H1 (cell line): Measurements from ENCODE around the gene CAV1. TPM values are rescaled to one million over a fixed set of nuclear protein-coding genes. Genes with fewer than 3 reads are reported as not detected.

Experiments used
- CTCF ChIA-PET: fragments of 300-600 bp; sonication (Branson Sonifier 250); formaldehyde crosslinking; loops from one replicate; lab custom pipeline; 2021; ENCODE audit not compliant: partially characterized antibody; lab: Charles Lee
- POLR2A ChIA-PET: fragments of 300-600 bp; sonication (Branson Sonifier 250); formaldehyde crosslinking; loops from one replicate; lab custom pipeline; 2021; ENCODE audit warnings: inconsistent platforms; ENCODE audit not compliant: partially characterized antibody; lab: Charles Lee
- DNase-seq, 2 experiments: peaks; one replicate each; pipeline versions ENCODE4 v3.0.0 to v3.0.0-alpha.2; 2010 to 2022; ENCODE audit warnings: low spot score in 2 of 2, low read depth in 1 of 2, mixed read lengths in 1 of 2
- FAIRE-seq: peaks from 2 replicates; lab custom pipeline; 2011; peaks lifted over from hg19 to GRCh38; lab: Jason Lieb, UNC
- H2AFZ ChIP-seq: 2 replicates; pipeline ENCODE4 v1.8.1; 2012; ENCODE audit warnings: low read length, inconsistent platforms
- H2AK5ac ChIP-seq: 2 replicates; pipeline ENCODE4 v1.6.1; 2013; ENCODE audit warnings: low read depth, low read length
- H2BK120ac ChIP-seq: replicated peaks from 2 replicates; pipeline ENCODE3; 2013; ENCODE audit warnings: low read depth, low read length, inconsistent platforms
- H2BK12ac ChIP-seq: 2 replicates; pipeline ENCODE4 v1.6.1; 2013; ENCODE audit warnings: low read depth, low read length
- H2BK15ac ChIP-seq: 2 replicates; pipeline ENCODE4 v1.6.1; 2013; ENCODE audit warnings: low read length
- H2BK20ac ChIP-seq: 2 replicates; pipeline ENCODE4 v1.6.1; 2013; ENCODE audit warnings: low read length
- H2BK5ac ChIP-seq: 2 replicates; pipeline ENCODE4 v1.6.1; 2013; ENCODE audit warnings: low read depth, low read length
- H3K14ac ChIP-seq: 2 replicates; pipeline ENCODE4 v1.6.1; 2013; ENCODE audit warnings: inconsistent platforms; ENCODE audit not compliant: insufficient read length
- H3K18ac ChIP-seq: 2 replicates; pipeline ENCODE4 v1.6.1; 2013; ENCODE audit warnings: low read length; ENCODE audit errors: extremely low read depth
- H3K23ac ChIP-seq: 2 replicates; pipeline ENCODE4 v1.6.1; 2013; ENCODE audit warnings: inconsistent platforms; ENCODE audit not compliant: insufficient read length
- H3K23me2 ChIP-seq: 2 replicates; pipeline ENCODE4 v1.6.1; 2013; ENCODE audit warnings: low read depth, low read length
- H3K27ac ChIP-seq: 2 replicates; pipeline ENCODE4 v1.6.1; 2011; ENCODE audit warnings: low read depth, low read length, inconsistent platforms
- H3K27me3 ChIP-seq, 4 experiments: replicated peaks in 1 of 4; 1 replicate in 1 of 4; 2 replicates in 3 of 4; pipeline versions ENCODE4 v1.6.1 to v1.8.1; 2011 to 2013; ENCODE audit warnings: low read length in 3 of 4, mild to moderate bottlenecking in 3 of 4, inconsistent platforms in 2 of 4, mixed read lengths in 2 of 4, moderate library complexity in 1 of 4; ENCODE audit not compliant: control insufficient read depth in 3 of 4, insufficient read depth in 3 of 4; ENCODE audit errors: extremely low read depth in 1 of 4
- H3K36me3 ChIP-seq, 4 experiments: 2 replicates each; pipeline versions ENCODE4 v1.6.1 to v1.8.1; 2011 to 2013; ENCODE audit warnings: mild to moderate bottlenecking in 4 of 4, low read length in 3 of 4, moderate library complexity in 2 of 4, control low read depth in 1 of 4, inconsistent platforms in 1 of 4; ENCODE audit not compliant: insufficient read depth in 4 of 4, control insufficient read depth in 2 of 4
- H3K4ac ChIP-seq: replicated peaks from 2 replicates; pipeline ENCODE3; 2013; ENCODE audit warnings: low read length, low read depth, mixed read lengths, inconsistent platforms; ENCODE audit not compliant: insufficient read length
- H3K4me1 ChIP-seq, 4 experiments: replicated peaks in 1 of 4; 1 replicate in 1 of 4; 2 replicates in 3 of 4; pipeline versions ENCODE4 v1.6.1 to v1.8.1; 2011 to 2013; ENCODE audit warnings: low read length in 3 of 4, inconsistent platforms in 2 of 4, mixed read lengths in 1 of 4; ENCODE audit not compliant: insufficient read depth in 4 of 4, control insufficient read depth in 3 of 4
- H3K4me2 ChIP-seq, 2 experiments: 2 replicates each; pipeline versions ENCODE4 v1.6.1 to v1.8.1; 2011 to 2013; ENCODE audit warnings: low read depth in 2 of 2, low read length in 2 of 2, control low read depth in 1 of 2, inconsistent platforms in 1 of 2, mild to moderate bottlenecking in 1 of 2; ENCODE audit not compliant: insufficient read depth in 1 of 2
- H3K4me3 ChIP-seq, 4 experiments: fragments of 200-600, 300-600 bp in 1 of 4; sonication (generic), shearing (Covaris generic), sonication (Bioruptor Twin) in 1 of 4; 2 replicates each; pipeline versions ENCODE4 v1.5.1 to v1.8.1; 2011 to 2016; ENCODE audit warnings: low read length in 4 of 4, low read depth in 3 of 4, control low read depth in 2 of 4, inconsistent platforms in 2 of 4, mild to moderate bottlenecking in 2 of 4, mixed read lengths in 1 of 4, moderate library complexity in 1 of 4; ENCODE audit not compliant: insufficient read depth in 2 of 4; ENCODE audit errors: extremely low read depth in 1 of 4
- H3K56ac ChIP-seq: replicated peaks from 2 replicates; pipeline ENCODE3; 2013; ENCODE audit warnings: low read depth, mild to moderate bottlenecking, mixed read lengths, low read length, inconsistent platforms; ENCODE audit not compliant: insufficient read length
- H3K79me1 ChIP-seq: 2 replicates; pipeline ENCODE4 v1.6.1; 2013; ENCODE audit warnings: low read depth, low read length, control low read depth
- H3K79me2 ChIP-seq, 2 experiments: 2 replicates each; pipeline versions ENCODE4 v1.6.1 to v1.8.1; 2012 to 2013; ENCODE audit warnings: low read length in 2 of 2, mild to moderate bottlenecking in 2 of 2, inconsistent platforms in 1 of 2; ENCODE audit not compliant: insufficient read depth in 2 of 2, control insufficient read depth in 1 of 2
- H3K9ac ChIP-seq, 4 experiments: replicated peaks in 1 of 4; 1 replicate in 1 of 4; 2 replicates in 3 of 4; pipeline versions ENCODE4 v1.6.1 to v1.8.1; 2011 to 2013; ENCODE audit warnings: low read depth in 3 of 4, low read length in 3 of 4, control low read depth in 2 of 4, mild to moderate bottlenecking in 2 of 4, moderate library complexity in 2 of 4, inconsistent platforms in 1 of 4; ENCODE audit errors: extremely low read depth in 1 of 4
- H3K9me3 ChIP-seq, 2 experiments: 2 replicates each; pipeline versions ENCODE4 v1.6.1 to v1.8.1; 2012 to 2013; ENCODE audit warnings: mild to moderate bottlenecking in 2 of 2, moderate library complexity in 2 of 2, control low read depth in 1 of 2, inconsistent platforms in 1 of 2, low read depth in 1 of 2, low read length in 1 of 2, mixed read lengths in 1 of 2; ENCODE audit not compliant: insufficient read depth in 2 of 2
- H4K20me1 ChIP-seq, 2 experiments: replicated peaks in 1 of 2; 2 replicates each; pipeline versions ENCODE3 to v1.8.1; 2011 to 2013; ENCODE audit warnings: inconsistent platforms in 2 of 2, low read length in 2 of 2, mild to moderate bottlenecking in 1 of 2; ENCODE audit not compliant: insufficient read depth in 2 of 2, control insufficient read depth in 1 of 2
- H4K5ac ChIP-seq: 2 replicates; pipeline ENCODE4 v1.6.1; 2013; ENCODE audit warnings: low read length, low read depth, mixed read lengths, inconsistent platforms; ENCODE audit not compliant: insufficient read length
- H4K8ac ChIP-seq: 2 replicates; pipeline ENCODE4 v1.8.0; 2013; ENCODE audit warnings: mild to moderate bottlenecking, moderate library complexity, low read length, inconsistent platforms; ENCODE audit not compliant: insufficient read depth; ENCODE audit errors: extremely low read depth
- H4K91ac ChIP-seq: replicated peaks from 2 replicates; pipeline ENCODE3; 2013; ENCODE audit warnings: low read length, mixed read lengths, inconsistent platforms; ENCODE audit not compliant: insufficient read length
- CBX5 ChIP-seq: fragments of 300-800, 300-1000 bp; sonication (generic); IDR thresholded peaks from 2 replicates; pipeline ENCODE4 v1.7.1; 2016; ENCODE audit warnings: antibody characterized with exemption, low read length, low read depth
- CTBP2 ChIP-seq: IDR thresholded peaks from 2 replicates; pipeline ENCODE4 v1.7.0; 2011; ENCODE audit warnings: borderline replicate concordance, mild to moderate bottlenecking, moderate library complexity, mixed read lengths, low read length; ENCODE audit not compliant: insufficient read depth, insufficient read length
- CTCF ChIP-seq, 3 experiments: IDR thresholded peaks; 1 replicate in 2 of 3; 2 replicates in 1 of 3; pipeline versions ENCODE4 v1.5.1 to v1.6.1; 2011; ENCODE audit warnings: low read length in 3 of 3, mild to moderate bottlenecking in 3 of 3, inconsistent platforms in 2 of 3, low read depth in 1 of 3, moderate library complexity in 1 of 3; ENCODE audit not compliant: insufficient read depth in 1 of 3; ENCODE audit errors: control extremely low read depth in 1 of 3
- EP300 ChIP-seq, 2 experiments: IDR thresholded peaks; 1 replicate in 1 of 2; 2 replicates in 1 of 2; pipeline ENCODE4 v1.6.1; 2011 to 2012; ENCODE audit warnings: low read depth in 2 of 2, low read length in 2 of 2, mild to moderate bottlenecking in 2 of 2, borderline replicate concordance in 1 of 2, inconsistent platforms in 1 of 2, moderate library complexity in 1 of 2
- HDAC2 ChIP-seq, 2 experiments: fragments of 300-600 bp in 1 of 2; sonication (generic) in 1 of 2; IDR thresholded peaks; 2 replicates each; pipeline ENCODE4 v1.6.1; 2011 to 2012; ENCODE audit warnings: low read depth in 2 of 2, low read length in 2 of 2, mild to moderate bottlenecking in 2 of 2, moderate library complexity in 2 of 2, borderline replicate concordance in 1 of 2, inconsistent platforms in 1 of 2
- KDM5A ChIP-seq: fragments of 200-600 bp; IDR thresholded peaks from 2 replicates; pipeline ENCODE4 v1.7.1; 2012; ENCODE audit warnings: mild to moderate bottlenecking, low read length, inconsistent platforms, mixed read lengths
- PHF8 ChIP-seq: fragments of 200-600 bp; sonication (generic); conservative IDR thresholded peaks from 2 replicates; pipeline ENCODE4 v1.7.1; 2012; ENCODE audit warnings: low read depth, mild to moderate bottlenecking, inconsistent platforms, low read length, moderate library complexity
- SIX5 ChIP-seq: IDR thresholded peaks from 2 replicates; pipeline ENCODE4 v1.6.1; 2011; ENCODE audit warnings: mild to moderate bottlenecking, low read depth, low read length
- WGBS, 2 experiments: shearing (Covaris generic) in 1 of 2; methylation state at CpG; one replicate each; pipeline versions ENCODE4 v1.1.6 to v1.1.7; 2013 to 2015; ENCODE audit warnings: low lambda C conversion rate in 2 of 2, mixed read lengths in 2 of 2, inconsistent platforms in 1 of 2, low coverage in 1 of 2, missing lambda C conversion rate in 1 of 2; ENCODE audit not compliant: insufficient replicate concordance in 2 of 2, insufficient coverage in 1 of 2, insufficient read length in 1 of 2; ENCODE audit errors: extremely low coverage in 1 of 2, missing lambda C conversion rate in 1 of 2; 5-methylcytosine and 5-hydroxymethylcytosine counted together
- polyA plus RNA-seq, 7 experiments: library from polyadenylated mRNA; depleted of rRNA in 3 of 7; stranded (reverse) in 5 of 7; unstranded in 2 of 7; fragments of >200 nt in 5 of 7; fragments of 200-250 nt in 2 of 7; gene quantifications; 1 replicate in 5 of 7; 2 replicates in 1 of 7; 4 replicates in 1 of 7; pipeline versions ENCODE4 v1.2.1 to v1.2.3, GENCODE V29; 2011 to 2013; ENCODE audit warnings: missing spikeins in 2 of 7, mixed read lengths in 2 of 7
- total RNA-seq: library from RNA; stranded (reverse); fragmentation: NEBNext Ultra II Directional; extraction: Animal tissue kit (Norgen Biotek cat#: 25700); gene quantifications from 2 replicates; pipeline ENCODE4 v1.2.1, GENCODE V29; 2021

The CAV1 gene
- total and polyA plus RNA-seq, 2 of the 8 experiments (the other 6 are each of a cell fraction or from before 2014, with no cell fraction given) = 16.3 to 21.8 TPM

- H2BK5ac ChIP-seq = no peak overlapping the region
- no peak overlapping the region for H3K4me2 ChIP-seq
- no peaks in the 10 kb centered on the region for H3K4me1 ChIP-seq
- no peak overlapping the region for H2BK12ac ChIP-seq
- H2AFZ ChIP-seq = no peak overlapping the region
- no peak overlapping the region for H3K27ac ChIP-seq
- no peaks in the 10 kb centered on the region for H3K79me1 ChIP-seq
- TF ChIP-seq PHF8 (no peak), HDAC2 (IDR thresholded peaks at IDR 0.05; ENCODE audit: borderline replicate concordance in 1 of 2, low read depth in 2 of 2, low read length in 2 of 2) (no peak), CBX5 (no peak), EP300 (IDR thresholded peaks at IDR 0.05; ENCODE audit: borderline replicate concordance in 1 of 2, low read depth in 2 of 2, low read length in 2 of 2) (no peak), KDM5A (no peak), CTBP2 (no peak), SIX5 (no peak), CTCF (IDR thresholded peaks at IDR 0.05; ENCODE audit: control extremely low read depth in 1 of 3, insufficient read depth in 1 of 3, low read depth in 1 of 3, low read length in 3 of 3) (no peak)
- no peak overlapping the region for H2BK20ac ChIP-seq
- H3K14ac ChIP-seq = no peak overlapping the region
- H3K18ac ChIP-seq = no peak overlapping the region
- FAIRE-seq (no peak), DNase-seq (no peak)
- ChIA-PET CTCF (interaction anchor here (1.1 to 1.5 kb wide), 2 partner anchors 16 to 284 kb away, joined by 3 to 5 read pairs; no protein-coding TSS in a partner anchor), POLR2A (no interaction called here)
- H3K56ac ChIP-seq = no peak overlapping the region
- no peak overlapping the region for H2BK120ac ChIP-seq
- H4K91ac ChIP-seq = no peak overlapping the region
- H4K5ac ChIP-seq = no peak overlapping the region
- no peak overlapping the region for H3K4me3 ChIP-seq
- no peak overlapping the region for H3K23ac ChIP-seq
- no peak overlapping the region for H4K8ac ChIP-seq
- H3K9me3 ChIP-seq = no peaks in the 10 kb centered on the region
- no peaks in the 10 kb centered on the region for H4K20me1 ChIP-seq
- no peaks in the 10 kb centered on the region for H3K36me3 ChIP-seq
- H2BK15ac ChIP-seq = no peak overlapping the region
- 83% methylated on average over 2 of the region's 2 CpGs; no CpG with 5 or more reads in 1 of the 2 experiments for WGBS, 2 experiments
- H3K4ac ChIP-seq = no peak overlapping the region
- H3K23me2 ChIP-seq = no peaks in the 10 kb centered on the region
- H3K79me2 ChIP-seq = no peaks in the 10 kb centered on the region
- no peak overlapping the region for H3K9ac ChIP-seq
- no peak overlapping the region for H2AK5ac ChIP-seq
- H3K27me3 ChIP-seq = no peaks in the 10 kb centered on the region
These were observed 17.8 kb downstream of the CAV1 start for GRCh38 chr7:116542618-116543017.
